IPS DF 4.7 (cell line): Measurements from ENCODE around the gene IL1A.
A peak's percentile ranks its signal among the peaks of the same experiment; 100 is the strongest.

Source experiments
- DNase-seq: peaks from one replicate; pipeline ENCODE4 v3.0.0-alpha.2; 2013; ENCODE audit warnings: low spot score; ENCODE audit errors: extremely low read depth

The IL1A gene

DNA sequence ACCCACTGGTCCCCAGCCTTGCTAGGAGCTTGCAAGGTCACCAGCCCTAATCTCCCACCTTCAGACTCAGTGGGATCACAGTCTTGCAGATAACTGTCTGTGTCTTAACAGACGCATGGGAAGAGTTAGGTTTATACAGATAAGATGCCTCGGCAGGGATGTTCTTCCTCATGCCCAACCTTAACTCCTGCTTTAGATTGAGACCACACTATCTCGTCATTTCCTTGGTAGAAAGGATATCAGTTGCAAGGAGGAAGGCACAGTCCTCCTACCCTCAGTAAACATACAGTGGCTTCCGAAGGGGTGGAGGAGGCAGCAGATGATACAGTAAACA is 56.3 kb downstream of the IL1A start:
- no peak for DNase-seq

DNA sequence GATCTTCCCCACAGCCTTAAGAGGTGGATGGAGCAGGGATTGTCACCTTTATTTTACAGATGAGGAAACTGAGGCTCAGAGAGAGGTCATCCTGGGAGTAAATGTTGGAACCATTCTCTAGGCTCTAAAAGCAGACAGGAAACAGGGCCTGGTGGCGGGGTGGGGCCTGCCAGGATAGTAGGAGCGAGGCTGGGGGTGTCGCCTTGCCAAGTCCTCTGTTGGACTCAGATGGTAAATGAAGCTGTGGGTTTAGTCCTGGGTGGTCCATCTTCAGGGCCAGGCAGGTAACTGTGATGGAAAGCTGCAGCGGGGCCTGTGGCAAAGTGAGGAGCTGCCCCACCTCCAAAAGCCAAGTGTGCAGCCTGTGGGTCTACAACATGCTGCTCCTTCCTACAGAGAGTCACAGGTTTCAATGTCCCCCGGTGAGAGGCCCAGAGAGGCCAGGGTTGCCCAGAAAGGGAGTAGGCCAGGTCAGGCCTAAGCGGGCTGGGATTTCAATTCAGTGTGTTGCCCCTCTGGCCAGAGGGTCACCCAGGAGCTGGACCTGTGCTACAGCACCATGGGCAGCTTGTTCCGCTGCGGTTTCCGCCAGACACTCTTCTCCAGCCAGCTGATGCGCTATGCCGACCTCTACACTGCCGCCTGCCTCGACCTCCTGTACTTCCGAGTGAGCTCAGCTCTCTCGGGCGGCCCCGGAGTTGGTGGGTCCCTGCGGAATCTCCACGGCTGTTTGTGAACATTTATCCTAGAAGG is 56.8 kb downstream of the IL1A start:
- no peak for DNase-seq

DNA sequence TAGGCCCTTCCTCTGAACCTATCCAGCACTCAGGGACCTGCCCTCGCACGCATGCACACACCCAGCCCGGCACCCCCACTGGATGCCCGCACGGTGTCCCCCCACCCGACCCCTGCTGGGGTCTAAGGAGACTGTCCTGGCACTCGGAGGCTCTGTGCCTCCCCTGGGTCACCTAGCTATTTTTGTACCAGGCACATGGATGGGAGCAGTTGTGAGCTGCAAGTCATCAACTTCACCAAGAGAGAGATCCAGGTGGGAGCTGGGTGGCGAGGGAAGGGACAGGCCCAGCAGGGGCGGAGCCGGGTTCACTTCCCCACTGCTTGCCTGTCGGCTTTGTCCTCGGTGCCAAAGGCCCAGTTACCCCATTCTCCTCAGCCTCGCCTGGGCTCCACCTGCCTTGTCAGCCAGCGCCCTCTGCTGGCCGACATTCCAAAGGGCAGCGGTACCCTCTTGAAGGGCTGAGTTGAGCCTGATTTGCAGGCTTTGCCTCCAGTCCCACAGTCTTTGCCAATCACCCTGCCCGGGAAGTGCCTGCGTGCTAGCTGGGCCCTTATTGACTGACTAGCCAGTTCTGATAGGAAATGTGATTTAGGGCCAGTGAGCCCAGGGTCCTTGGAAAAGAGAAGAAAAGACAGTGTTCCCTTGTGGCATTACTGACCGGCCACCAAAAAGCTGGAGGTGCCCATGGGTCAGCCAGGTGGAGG is 57.7 kb downstream of the IL1A start:
- DNase-seq = peak; percentile 81

DNA sequence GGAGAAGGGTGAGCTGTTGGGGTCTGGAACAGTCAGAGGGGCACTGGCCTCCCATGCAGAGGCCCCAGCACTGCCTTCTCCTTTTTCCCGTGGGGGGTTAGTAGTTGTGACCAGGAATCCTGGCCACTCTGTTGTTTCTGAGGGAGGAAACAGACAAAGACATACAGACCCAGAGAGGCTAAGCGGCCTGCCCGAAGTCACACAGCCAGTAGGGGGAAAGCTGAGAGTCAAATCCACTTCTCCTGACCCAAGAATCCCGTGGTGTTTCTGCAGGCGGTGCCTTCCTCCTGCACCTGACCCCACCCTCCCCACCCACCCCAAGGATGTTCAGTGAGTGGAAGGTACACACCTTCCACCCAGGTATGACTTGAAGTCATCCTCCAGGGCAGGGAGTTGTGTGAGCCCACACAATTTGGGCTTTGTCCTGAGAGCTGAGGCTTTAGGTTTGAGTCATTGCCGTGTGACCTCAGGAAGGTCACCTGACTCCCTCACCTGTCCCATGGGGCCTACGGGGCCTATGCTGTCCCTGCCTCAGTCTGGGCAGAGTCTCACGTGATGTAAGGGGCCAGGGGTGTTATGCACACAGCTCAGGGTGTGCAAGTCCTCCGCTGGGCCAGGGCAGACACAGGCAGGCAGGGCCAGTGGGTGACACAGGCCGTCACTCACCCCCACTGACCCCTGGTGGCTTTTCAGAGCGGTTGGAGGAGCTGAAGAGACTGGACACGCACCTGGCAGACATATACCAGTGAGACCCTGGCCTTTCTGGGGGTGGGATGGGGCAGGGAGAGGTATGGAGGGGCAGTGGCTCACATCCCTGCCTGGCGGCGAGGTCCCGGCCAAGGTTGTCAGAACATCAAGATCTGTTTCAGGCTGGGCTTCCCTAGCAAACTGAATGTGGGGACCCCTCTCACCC is 58.5 kb downstream of the IL1A start:
- DNase-seq = no peak

DNA sequence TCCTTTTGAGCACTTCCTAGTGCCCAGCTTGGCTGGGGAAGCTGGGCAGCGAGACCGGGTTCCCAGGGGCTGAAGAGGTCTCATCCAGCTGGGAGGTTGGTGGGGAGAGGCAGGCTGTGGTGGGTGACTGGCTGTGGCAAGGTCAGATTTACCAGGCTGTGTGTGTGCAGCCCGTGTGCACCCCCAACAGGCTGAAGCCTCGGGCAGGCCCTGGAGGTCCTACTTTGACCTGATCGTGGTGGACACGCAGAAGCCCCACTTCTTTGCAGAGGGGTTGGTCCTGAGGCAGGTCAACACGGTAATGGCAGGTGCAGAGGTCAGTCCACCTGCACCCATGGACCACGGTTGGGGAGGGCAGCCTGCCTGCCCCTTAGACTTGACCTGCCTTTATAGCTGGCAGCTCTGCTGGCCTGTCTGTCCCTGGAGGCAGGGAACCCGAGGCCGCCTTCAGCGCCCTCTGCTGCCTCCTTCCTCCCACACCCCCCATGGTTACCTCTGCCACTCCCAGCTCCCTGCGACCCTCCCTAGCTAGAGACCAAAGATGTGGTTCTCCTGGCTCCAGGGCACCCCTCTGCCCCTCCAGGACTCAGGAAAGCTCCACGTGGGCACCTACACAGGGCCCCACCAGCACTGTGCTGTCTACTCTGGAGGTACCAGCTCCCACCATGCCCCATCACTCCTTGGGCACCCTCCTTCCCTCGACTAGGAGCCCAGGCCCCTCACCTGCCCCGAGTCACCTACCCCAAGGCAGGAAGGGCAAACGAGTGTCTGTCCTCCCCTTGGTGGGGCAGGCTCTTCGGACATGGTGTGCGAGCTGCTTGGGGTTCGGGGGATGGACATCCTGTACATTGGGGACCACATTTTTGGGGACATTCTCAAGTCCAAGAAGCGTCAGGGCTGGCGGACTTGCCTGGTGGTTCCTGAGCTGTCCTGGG is 59.4 kb downstream of the IL1A start:
- DNase-seq = no peak

DNA sequence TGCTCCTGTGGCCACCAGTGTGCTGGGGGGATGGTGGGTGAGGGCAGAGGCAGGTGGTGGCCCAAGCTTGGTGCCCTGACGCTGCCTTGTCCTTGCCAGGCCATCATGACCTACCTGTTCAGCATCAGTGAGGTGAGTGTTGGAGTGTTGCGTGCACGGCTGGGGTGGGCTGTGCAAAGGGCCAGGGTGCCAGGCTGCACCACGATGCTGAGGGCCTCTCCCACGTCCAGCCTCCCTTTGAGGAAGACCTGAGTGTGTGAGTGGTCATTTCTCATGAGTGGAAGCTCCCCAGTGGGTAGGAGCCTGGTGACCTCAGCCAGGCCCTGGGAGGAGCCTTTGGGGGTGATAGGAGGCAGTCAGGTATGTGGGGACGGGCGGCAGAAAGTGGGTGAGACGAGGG is 60.3 kb downstream of the IL1A start:
- DNase-seq = no peak
